GM13976 (cell line): Measurements from ENCODE around the gene UACA.
"Not testable (repeated sequence)": the region's sequence is repeated elsewhere in the genome, so short reads cannot be mapped to it uniquely, and the experiment has no call there.

Experiments used
- DNase-seq: peaks from one replicate; pipeline ENCODE4 v3.0.0; 2012; ENCODE audit warnings: low spot score
- in situ Hi-C: fragments of 300-500 bp; cut with MboI; formaldehyde crosslinking; loops from one replicate; pipeline ENCODE4 v1.12.0; 2022; ENCODE audit warnings: low sequenced_read_pairs, mixed read lengths, inconsistent platforms; ENCODE audit not compliant: unreplicated experiment
- TF ChIP-seq, protein P1 (sequence below): IDR thresholded peaks from 2 replicates; pipeline ENCODE4 v1.5.1; 2012; ENCODE audit warnings: borderline replicate concordance, mild to moderate bottlenecking; ENCODE audit not compliant: insufficient read depth; ENCODE audit errors: extremely low read depth, missing control alignments, control extremely low read depth

The UACA gene

GRCh38 chr15:70672081-70672480 lies 91.3 kb downstream of the UACA start:
- TF ChIP-seq, protein P1, sequence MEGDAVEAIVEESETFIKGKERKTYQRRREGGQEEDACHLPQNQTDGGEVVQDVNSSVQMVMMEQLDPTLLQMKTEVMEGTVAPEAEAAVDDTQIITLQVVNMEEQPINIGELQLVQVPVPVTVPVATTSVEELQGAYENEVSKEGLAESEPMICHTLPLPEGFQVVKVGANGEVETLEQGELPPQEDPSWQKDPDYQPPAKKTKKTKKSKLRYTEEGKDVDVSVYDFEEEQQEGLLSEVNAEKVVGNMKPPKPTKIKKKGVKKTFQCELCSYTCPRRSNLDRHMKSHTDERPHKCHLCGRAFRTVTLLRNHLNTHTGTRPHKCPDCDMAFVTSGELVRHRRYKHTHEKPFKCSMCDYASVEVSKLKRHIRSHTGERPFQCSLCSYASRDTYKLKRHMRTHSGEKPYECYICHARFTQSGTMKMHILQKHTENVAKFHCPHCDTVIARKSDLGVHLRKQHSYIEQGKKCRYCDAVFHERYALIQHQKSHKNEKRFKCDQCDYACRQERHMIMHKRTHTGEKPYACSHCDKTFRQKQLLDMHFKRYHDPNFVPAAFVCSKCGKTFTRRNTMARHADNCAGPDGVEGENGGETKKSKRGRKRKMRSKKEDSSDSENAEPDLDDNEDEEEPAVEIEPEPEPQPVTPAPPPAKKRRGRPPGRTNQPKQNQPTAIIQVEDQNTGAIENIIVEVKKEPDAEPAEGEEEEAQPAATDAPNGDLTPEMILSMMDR = no peak
- DNase-seq = peak; percentile 30
- in situ Hi-C loops = no loop called here

DNA sequence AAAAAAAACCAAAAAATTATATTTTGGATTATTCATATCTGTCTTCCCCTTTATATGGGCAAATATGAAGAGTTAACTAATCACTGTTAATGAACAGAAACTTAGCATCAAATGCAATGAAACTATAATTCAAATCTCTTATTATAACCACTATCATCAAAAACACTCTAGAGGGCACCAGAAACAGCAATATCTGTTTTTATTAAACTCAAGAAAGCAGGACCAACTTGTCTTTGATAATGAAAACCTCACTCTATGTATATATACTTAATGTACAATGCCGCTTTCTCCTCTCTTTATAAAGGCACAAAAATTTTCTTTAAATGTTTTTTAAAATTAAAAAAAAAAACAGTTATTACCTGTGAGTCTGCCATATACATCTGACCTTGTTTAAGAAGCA lies 92.7 kb downstream of the UACA start:
- no peak for DNase-seq
- in situ Hi-C loops = no loop called here
- TF ChIP-seq, protein P1 = no peak

- no peak for DNase-seq
- in situ Hi-C loops = no loop called here
- TF ChIP-seq, protein P1 = no peak
These were observed 93.2 kb downstream of the UACA start for GRCh38 chr15:70669966-70670658.

DNA sequence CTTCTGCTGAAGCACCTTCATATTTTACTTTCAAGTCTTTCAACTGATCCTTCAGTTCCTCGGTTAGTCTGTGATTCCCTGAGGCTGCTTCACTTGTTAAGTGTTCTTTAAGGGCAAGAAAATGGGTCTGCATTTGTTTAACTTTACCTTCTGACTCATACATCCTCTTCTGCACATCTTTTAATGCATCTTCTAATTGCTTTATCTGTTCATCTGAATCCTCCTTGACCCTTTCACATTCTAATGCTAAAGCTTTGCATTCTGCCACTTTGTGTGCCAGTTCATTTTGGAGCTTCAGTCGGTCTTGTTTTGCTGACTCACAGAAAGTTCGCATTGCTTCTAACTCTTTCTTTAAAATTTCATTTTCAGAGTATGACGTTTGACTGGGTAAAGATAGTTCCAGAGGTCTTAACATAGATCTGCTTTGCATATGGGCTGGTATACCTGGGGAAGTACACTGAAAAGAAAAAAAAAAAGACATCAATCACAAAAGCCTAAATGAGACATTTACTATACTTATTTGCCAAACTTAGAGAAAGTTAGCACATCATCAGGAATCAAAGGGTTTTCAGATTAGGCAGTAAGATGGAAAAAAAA lies 94.3 kb downstream of the UACA start:
- TF ChIP-seq, protein P1 = no peak
- in situ Hi-C loops = no loop called here
- DNase-seq = peak; percentile 27

- in situ Hi-C loops = no loop called here
These were observed 97.8 kb downstream of the UACA start for GRCh38 chr15:70665599-70665998.

GRCh38 chr15:70664494-70664893 lies 98.9 kb downstream of the UACA start:
- TF ChIP-seq, protein P1 = no peak
- DNase-seq = no peak
- in situ Hi-C loops = no loop called here

More at GRCh38 chr15:70665599-70665998, 97.8 kb downstream of the UACA start:
- TF ChIP-seq, protein P1 = no peak
- DNase-seq = no peak

DNA sequence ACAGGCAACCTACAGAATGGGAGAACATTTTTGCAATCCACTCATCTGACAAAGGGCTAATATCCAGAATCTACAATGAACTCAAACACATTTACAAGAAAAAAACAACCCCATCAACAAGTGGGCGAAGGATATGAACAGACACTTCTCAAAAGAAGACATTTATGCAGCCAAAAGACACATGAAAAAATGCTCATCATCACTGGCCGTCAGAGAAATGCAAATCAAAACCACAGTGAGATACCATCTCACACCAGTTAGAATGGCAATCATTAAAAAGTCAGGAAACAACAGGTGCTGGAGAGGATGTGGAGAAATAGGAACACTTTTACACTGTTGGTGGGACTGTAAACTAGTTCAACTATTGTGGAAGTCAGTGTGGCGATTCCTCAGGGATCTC lies 100.3 kb downstream of the UACA start:
- DNase-seq, in situ Hi-C loops: not testable (repeated sequence)
